ENCODE results near the gene UBE2O.

- TF ChIP-seq CTCF (IDR thresholded peaks at IDR 0.05; ENCODE audit: low read length), result no peak
- TF ChIP-seq EZH2 (optimal IDR thresholded peaks at IDR 0.05; ENCODE audit: low read depth, low read length), result no peak
- TF ChIP-seq EZH2phosphoT487 (IDR thresholded peaks at IDR 0.05; ENCODE audit: low read length), result no peak
These were observed 73.1 kb downstream of the UBE2O start for GRCh38 chr17:76379646-76380376.

Measured in MM.1S (cell line).